Activated T-cell treated with anti-CD3 and anti-CD28 coated beads, Interleukin-2, amount 50 U/mL, for 4 hours (primary cell): ENCODE measurements around the gene VPS39. TPM values are rescaled to one million over a fixed set of nuclear protein-coding genes. Genes with fewer than 3 reads are reported as not detected.

Experiments
- ATAC-seq, 2 donors: fragments of 200-7000 bp; cut with Tn5 transposase; one replicate each; pipeline ENCODE4 v1.10.0; 2021
- DNase-seq: peaks from one replicate; pipeline ENCODE4 v3.0.0-alpha.2; 2020
- H3K27me3 Mint-ChIP-seq: one replicate; pipeline ENCODE4 v1.8.0; 2021; ENCODE audit warnings: low read depth, mixed read lengths
- H3K36me3 Mint-ChIP-seq: one replicate; pipeline ENCODE4 v1.8.0; 2022; ENCODE audit warnings: mixed read lengths; ENCODE audit not compliant: insufficient read depth
- H3K4me1 Mint-ChIP-seq: one replicate; pipeline ENCODE4 v1.8.0; 2021; ENCODE audit warnings: low read depth, mixed read lengths
- H3K4me3 Mint-ChIP-seq: one replicate; pipeline ENCODE4 v1.8.0; 2021; ENCODE audit warnings: mild to moderate bottlenecking, moderate library complexity, mixed read lengths
- H3K9me3 Mint-ChIP-seq: one replicate; pipeline ENCODE4 v1.8.0; 2021; ENCODE audit warnings: mixed read lengths
- total RNA-seq, 3 donors: library from RNA; stranded (reverse); gene quantifications; one replicate each; pipeline ENCODE4 v1.2.1, GENCODE V29; 2021

The VPS39 gene
- total RNA-seq, 3 donors from 2014 or later, result 37.2 to 45.6 (median 41.6) TPM

DNA sequence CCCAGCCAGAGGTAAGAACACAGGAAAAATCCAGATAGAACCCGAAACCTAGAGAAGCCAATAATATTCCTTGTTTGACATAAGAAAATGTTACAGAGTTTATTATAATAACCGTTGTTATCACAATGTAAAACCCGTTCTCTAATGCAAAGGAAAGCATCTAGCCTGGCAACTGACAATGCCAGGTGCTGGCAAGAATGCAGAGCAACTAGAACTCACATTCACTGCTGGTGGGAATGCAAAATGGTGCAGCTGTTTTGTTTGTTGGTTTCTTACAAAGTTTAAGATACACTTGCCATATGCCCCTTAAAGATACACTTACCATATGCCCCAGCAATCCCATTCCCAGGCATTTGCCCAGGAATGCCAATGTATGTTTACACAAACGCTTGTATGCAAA, 23.4 kb downstream of the VPS39 start:
- DNase-seq (no peak), ATAC-seq (no peak)
- Mint-ChIP-seq H3K4me3 (no peak overlapping the region), H3K4me1 (peaks cover 1% of the 10 kb centered on the region), H3K9me3 (no peaks in the 10 kb centered on the region), H3K27me3 (no peaks in the 10 kb centered on the region), H3K36me3 (peaks cover 57% of the 10 kb centered on the region)

DNA sequence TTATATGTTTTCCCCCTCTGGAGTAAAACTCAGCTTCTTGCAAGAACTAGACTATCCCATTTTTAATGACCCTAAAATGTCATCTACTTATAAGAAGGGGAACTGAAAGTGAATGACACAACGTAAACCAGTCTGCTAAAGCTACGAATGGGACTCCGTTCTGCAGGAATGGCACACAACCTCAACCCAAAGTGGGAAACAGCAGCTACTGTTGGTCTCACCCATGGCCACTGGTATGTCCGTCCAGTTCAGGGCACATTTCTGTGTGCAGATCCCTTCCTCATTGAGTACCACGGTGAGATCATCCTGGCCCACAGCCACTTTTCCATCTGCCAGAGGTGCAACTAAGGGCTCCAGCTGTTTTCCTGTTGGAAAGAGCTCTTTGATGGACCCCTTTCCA, 23.8 kb downstream of the VPS39 start:
- no peak for DNase-seq
- no peaks in the 10 kb centered on the region for H3K9me3 Mint-ChIP-seq
- H3K4me1 Mint-ChIP-seq, result peaks cover 1% of the 10 kb centered on the region
- no peak overlapping the region for H3K4me3 Mint-ChIP-seq
- no peaks in the 10 kb centered on the region for H3K27me3 Mint-ChIP-seq
- peaks cover 56% of the 10 kb centered on the region for H3K36me3 Mint-ChIP-seq
- no peak for ATAC-seq

DNA sequence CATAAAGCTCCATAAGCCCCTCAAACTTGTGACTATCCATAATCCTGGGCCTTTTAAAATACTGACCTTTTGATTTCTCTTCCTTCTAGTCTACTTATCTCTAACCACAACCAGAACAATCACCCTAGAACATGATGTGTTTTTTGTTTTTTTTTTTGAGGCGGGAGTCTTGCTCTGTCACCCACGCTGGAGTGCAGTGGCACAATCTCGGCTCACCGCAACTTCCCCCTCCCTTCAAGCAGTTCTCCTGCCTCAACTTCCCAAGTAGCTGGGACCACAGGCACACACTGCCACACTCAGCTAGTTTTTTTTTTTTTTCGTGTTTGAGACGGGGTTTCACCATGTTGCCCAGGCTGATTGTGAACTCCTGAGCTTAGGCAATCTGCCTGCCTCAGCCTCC, 25.1 kb downstream of the VPS39 start:
- H3K27me3 Mint-ChIP-seq, result no peaks in the 10 kb centered on the region
- no peak for ATAC-seq
- H3K4me1 Mint-ChIP-seq, result no peaks in the 10 kb centered on the region
- peaks cover 54% of the 10 kb centered on the region for H3K36me3 Mint-ChIP-seq
- no peak overlapping the region for H3K4me3 Mint-ChIP-seq
- H3K9me3 Mint-ChIP-seq, result no peaks in the 10 kb centered on the region
- no peak for DNase-seq

DNA sequence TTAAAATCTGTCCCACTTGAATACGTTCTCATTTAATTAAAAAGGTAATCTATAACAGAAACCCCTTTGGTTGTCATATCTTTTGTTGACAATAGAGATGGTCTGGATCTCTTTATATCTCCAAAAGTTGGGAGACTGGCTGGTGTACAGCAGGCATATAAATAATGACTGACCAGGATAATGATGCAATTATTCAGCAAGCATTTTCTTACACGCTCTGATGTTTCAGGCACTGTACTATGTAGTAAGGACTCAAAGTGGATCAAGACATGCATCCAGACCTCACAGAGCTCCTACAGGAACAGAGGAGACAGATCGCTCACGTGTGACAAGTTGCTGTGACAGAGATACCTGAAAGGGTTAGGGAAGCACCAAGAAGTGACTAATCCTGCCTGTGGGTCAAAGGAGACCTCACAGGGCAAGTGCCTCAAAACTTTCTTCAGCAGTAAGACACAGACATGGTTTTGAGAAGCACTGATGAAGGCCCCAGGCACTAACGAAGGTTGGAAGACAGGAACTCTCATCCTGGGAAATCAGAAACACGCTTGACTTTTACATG, 25.7 kb downstream of the VPS39 start:
- DNase-seq, result no peak
- H3K27me3 Mint-ChIP-seq, result no peaks in the 10 kb centered on the region
- H3K4me3 Mint-ChIP-seq, result no peak overlapping the region
- H3K9me3 Mint-ChIP-seq, result no peaks in the 10 kb centered on the region
- no peaks in the 10 kb centered on the region for H3K4me1 Mint-ChIP-seq
- ATAC-seq, result no peak
- peaks cover 52% of the 10 kb centered on the region for H3K36me3 Mint-ChIP-seq

DNA sequence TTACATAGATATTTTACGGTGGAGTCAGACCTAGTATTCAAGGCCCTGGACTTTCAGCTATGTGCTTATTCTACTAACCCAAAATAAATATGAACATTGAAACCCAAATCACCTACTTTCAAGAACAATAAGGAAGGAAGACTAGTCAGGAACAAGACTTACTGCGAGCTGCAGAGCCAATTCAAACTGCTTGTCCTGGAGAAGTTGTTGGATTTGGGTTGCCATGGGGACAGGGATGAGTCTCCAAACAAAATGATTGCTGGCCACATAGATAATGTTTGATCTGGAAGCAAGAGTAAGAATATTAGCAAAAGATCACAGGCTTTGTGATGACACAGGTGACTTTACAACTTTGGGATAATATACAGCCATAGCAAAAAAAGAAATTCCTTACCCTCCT, 30.0 kb downstream of the VPS39 start:
- Mint-ChIP-seq H3K27me3 (no peaks in the 10 kb centered on the region), H3K9me3 (no peaks in the 10 kb centered on the region), H3K4me3 (no peak overlapping the region), H3K36me3 (peaks cover 42% of the 10 kb centered on the region), H3K4me1 (no peaks in the 10 kb centered on the region)
- no peak for ATAC-seq
- DNase-seq, result no peak

DNA sequence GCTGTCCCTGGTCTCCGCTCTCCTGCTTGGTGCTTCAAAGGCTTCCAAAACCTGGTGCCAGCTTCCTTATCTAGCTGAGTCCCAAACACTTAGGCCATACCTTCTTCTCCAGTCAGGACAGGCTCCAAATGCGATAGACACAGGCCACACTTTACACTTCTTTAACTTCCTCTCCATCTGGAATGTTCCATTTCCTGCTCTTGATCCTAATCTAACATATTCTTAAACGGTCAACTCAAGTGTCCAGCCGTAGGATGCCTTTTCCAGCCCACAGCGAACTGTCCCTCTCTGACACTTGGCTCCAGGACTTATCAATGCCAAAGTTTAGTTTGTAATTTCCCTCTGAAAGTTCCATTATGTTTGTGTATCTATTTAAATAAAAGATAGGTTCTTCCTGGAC, 32.4 kb downstream of the VPS39 start:
- no peaks in the 10 kb centered on the region for H3K27me3 Mint-ChIP-seq
- H3K4me1 Mint-ChIP-seq, result peaks cover 13% of the 10 kb centered on the region
- no peak overlapping the region for H3K4me3 Mint-ChIP-seq
- H3K9me3 Mint-ChIP-seq, result no peaks in the 10 kb centered on the region
- peaks cover 51% of the 10 kb centered on the region for H3K36me3 Mint-ChIP-seq
- DNase-seq, result no peak
- ATAC-seq, result no peak

DNA sequence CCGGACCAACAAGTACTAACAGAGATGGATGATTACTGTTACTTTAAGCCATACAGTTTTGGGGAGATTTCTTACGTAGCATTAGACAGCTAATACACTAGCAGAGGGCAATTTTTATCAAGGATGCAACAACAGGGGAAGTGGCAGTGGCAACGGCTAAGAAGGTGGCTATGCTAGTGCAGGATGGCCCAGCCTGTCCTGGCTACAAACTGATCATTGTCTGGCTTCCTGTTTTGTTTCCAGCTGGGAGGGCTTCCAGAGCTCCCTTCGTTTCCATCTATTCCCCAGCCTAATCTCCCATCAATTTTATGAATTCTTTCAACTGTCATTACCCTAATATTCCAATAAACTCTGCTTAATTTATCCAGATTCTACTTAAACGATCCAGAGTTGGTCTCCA, 35.6 kb downstream of the VPS39 start:
- H3K36me3 Mint-ChIP-seq, result peaks cover 53% of the 10 kb centered on the region
- no peak overlapping the region for H3K4me3 Mint-ChIP-seq
- H3K27me3 Mint-ChIP-seq, result no peaks in the 10 kb centered on the region
- ATAC-seq (no peak), DNase-seq (no peak)
- no peaks in the 10 kb centered on the region for H3K9me3 Mint-ChIP-seq
- peaks cover 13% of the 10 kb centered on the region for H3K4me1 Mint-ChIP-seq

DNA sequence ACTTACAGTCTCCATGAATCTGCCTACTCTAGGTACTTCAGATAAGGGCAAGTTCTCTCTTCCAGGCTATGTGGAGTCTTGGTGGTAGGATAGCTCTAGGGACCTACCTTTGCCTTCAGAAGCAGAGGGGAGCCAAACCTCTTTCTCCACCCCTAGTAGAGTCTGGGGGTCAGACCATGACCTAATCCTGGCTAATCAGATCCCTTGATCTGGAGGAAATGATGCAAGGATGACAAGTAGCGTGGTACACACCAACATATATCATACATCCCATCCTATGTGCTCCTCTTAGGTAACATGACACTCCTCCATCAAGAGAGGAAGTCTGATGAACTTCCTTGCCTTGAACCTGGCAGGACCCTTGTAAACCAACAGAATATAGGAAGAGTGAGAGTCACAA, 36.3 kb downstream of the VPS39 start:
- Mint-ChIP-seq H3K36me3 (peaks cover 57% of the 10 kb centered on the region), H3K27me3 (no peaks in the 10 kb centered on the region), H3K4me3 (no peak overlapping the region), H3K9me3 (no peaks in the 10 kb centered on the region), H3K4me1 (peaks cover 13% of the 10 kb centered on the region)
- DNase-seq, result no peak
- no peak for ATAC-seq

DNA sequence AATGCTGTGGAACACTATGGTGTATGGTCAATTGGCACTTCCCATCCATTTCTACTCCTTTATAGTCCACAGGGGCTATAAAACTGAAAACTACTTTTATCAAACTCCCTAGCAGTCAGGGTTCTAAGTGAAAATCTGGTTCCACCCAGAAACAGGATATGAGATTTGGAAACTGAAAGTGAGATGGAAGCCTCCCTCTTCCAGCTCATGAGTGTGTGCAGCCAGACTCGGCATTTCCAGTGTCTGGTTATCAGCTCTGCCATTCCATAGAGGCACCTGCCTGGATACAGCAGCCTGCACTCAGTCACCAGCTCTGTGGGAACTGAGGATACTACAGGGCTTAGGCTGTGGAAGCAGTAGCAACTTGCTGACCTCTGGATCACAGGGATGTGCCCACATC, 37.0 kb downstream of the VPS39 start:
- Mint-ChIP-seq H3K27me3 (no peaks in the 10 kb centered on the region), H3K4me1 (peaks cover 13% of the 10 kb centered on the region), H3K4me3 (no peak overlapping the region), H3K9me3 (no peaks in the 10 kb centered on the region), H3K36me3 (peaks cover 63% of the 10 kb centered on the region)
- DNase-seq (no peak), ATAC-seq (no peak)

DNA sequence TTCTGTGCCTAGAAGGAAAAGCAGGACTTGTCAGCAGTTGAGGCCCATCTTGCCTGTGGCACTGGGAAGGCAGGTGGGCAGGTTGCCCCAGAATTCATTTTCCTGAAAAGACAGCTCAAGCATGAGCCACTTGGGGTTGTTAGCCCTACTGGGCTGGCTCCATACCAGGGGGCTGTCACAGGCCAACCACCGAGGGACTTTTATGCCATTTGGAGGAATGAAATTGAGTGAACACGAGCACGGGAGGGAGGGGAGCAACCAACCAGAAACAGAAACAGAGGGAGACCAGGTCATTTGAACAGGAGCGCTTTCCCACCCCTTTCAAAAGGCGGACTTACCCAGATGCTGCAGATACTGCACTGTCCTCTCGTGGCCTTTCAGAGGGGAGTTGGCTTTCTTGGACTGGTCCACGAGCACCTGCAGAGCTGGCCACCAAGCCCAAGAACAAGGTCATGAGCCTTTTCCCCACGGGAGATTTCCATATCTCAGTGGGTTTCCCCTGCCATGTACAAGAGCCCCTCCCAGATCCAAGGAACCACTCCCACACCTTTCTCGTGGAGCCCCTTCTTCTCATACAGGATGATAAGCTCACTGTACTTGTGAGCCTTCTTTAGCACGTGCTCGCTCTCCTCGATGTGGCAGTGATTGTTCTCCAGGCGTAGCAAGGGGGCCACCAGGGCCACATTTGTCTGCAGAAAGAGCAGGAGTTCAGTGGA, 41.7 kb downstream of the VPS39 start:
- H3K4me1 Mint-ChIP-seq, result peaks cover 4% of the 10 kb centered on the region
- no peak overlapping the region for H3K4me3 Mint-ChIP-seq
- no peaks in the 10 kb centered on the region for H3K27me3 Mint-ChIP-seq
- no peak for ATAC-seq
- no peaks in the 10 kb centered on the region for H3K9me3 Mint-ChIP-seq
- H3K36me3 Mint-ChIP-seq, result peaks cover 58% of the 10 kb centered on the region
- no peak for DNase-seq

DNA sequence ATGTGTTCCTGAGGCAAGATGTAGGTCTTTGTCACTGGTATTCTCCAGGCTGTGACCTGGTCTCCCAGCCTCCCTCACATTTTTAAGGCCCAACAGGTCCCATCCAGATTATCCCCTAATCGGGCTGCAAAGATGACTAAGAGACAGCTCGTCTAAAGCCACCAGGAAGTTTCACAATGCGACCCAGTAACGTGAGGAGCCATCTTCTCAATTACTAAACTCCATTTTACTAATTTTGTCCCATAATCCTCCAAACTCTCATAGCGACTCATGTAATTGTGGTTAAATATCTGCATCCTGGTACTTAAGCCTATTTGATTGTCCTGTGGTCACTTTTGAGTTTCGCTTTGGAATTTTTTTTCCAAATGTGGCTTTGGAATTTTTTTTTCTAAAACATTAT, 43.0 kb downstream of the VPS39 start:
- H3K4me3 Mint-ChIP-seq, result no peak overlapping the region
- H3K4me1 Mint-ChIP-seq, result no peaks in the 10 kb centered on the region
- ATAC-seq (no peak), DNase-seq (no peak)
- H3K9me3 Mint-ChIP-seq, result no peaks in the 10 kb centered on the region
- peaks cover 53% of the 10 kb centered on the region for H3K36me3 Mint-ChIP-seq
- H3K27me3 Mint-ChIP-seq, result no peaks in the 10 kb centered on the region

DNA sequence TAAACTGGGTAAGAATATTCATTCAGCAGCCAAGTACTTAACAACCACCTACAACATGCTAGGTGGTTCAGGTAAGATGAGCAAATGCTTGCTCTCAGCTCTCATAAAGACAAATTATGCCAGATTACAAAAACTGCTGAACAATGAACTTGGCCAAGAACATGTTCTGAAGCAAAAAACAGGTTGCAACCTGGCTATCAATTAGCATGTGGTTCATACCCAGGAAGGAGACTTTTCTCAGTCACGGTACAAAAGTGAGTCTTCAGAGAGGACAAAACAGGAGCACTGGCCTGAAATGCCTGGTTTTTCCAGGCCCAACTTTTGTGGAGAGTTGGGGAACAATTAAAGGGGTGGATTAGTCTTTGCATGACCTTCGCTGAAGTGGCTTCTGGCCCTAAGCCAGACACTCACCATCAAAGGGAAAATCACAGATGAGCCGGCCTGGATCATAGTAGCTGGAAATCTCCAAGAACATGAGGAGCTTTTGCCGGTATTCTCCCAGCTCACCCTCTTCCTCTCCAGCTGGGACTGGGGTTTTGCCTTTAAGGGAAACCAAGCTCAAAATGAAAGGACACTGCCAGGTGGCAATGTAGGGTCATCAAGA, 44.1 kb downstream of the VPS39 start:
- ATAC-seq, result no peak
- peaks cover 48% of the 10 kb centered on the region for H3K36me3 Mint-ChIP-seq
- H3K9me3 Mint-ChIP-seq, result no peaks in the 10 kb centered on the region
- H3K27me3 Mint-ChIP-seq, result no peaks in the 10 kb centered on the region
- H3K4me3 Mint-ChIP-seq, result no peak overlapping the region
- no peaks in the 10 kb centered on the region for H3K4me1 Mint-ChIP-seq
- no peak for DNase-seq

DNA sequence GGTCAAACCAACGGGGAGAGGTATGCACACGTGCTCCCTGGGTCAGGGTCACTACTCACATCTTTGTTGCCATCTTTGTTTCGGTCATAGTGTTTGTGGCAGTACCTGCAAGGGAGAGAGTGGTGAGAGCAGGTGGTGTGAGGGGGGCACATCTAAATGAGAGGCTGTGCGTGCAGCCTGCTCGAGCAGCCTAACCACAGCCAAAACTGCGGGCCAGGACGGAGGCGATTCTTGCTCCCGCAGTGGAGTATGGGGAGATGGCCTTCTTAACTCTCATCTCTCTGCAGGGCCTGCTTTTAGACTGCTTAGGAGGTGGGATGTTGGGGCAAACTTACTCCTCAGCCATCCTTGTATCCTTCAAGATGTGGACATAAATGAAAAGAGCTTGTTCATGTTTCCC, 44.8 kb downstream of the VPS39 start:
- H3K36me3 Mint-ChIP-seq, result peaks cover 53% of the 10 kb centered on the region
- ATAC-seq, result no peak
- no peaks in the 10 kb centered on the region for H3K4me1 Mint-ChIP-seq
- H3K4me3 Mint-ChIP-seq, result no peak overlapping the region
- H3K27me3 Mint-ChIP-seq, result no peaks in the 10 kb centered on the region
- no peak for DNase-seq
- no peaks in the 10 kb centered on the region for H3K9me3 Mint-ChIP-seq

DNA sequence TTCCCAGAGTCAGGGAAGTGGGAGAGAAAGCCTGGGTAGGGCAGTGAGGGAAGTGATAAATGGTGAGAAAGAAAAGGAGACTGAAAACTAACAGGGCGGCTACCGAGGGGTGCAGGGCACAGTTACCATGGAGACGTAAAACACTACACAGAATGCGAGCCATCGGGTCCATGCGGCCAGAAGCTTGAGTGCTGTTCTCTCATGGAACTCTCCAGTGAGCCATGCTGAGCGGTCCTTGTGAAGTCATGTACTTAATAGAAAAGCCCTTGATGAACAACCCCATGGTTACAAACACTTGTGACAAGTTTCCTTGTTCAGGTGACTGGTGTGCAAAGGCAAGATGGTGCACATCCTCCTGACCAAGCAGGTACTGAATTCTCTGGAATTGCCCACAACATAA, 48.0 kb downstream of the VPS39 start:
- DNase-seq, result no peak
- Mint-ChIP-seq H3K4me1 (no peaks in the 10 kb centered on the region), H3K36me3 (peaks cover 26% of the 10 kb centered on the region), H3K27me3 (no peaks in the 10 kb centered on the region), H3K4me3 (no peak overlapping the region), H3K9me3 (no peaks in the 10 kb centered on the region)
- ATAC-seq, result no peak

DNA sequence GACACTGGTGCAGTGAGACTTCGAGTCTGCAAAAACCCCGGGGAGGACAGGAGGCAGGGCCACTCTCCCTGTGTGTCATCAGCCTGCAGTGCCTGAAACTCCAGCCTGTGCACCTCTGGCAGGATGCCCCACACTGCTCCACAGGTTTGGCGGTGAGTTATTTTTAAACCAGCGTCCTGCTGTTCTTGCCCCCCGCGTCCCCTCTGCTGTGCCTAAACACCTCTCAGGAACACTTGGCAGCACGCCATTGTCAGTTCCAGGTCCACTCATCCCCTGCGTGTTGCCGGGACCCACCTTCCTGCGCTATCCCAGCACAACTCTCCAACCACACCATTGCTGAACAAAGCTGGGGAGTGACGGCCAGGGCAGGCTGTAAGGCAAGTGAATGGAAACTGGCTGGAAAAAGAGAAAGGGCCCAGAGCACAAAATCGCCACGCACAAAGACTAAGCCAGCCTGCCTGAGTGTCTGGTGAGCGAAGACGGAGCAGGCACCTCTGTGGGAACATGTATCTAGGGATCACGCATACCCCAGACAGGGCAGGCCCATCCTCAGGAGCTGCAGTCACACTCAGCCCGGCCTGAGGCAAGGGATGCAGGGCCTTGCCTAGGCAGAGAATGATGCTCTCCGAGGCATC, 48.6 kb downstream of the VPS39 start:
- Mint-ChIP-seq H3K4me3 (no peak overlapping the region), H3K27me3 (no peaks in the 10 kb centered on the region), H3K4me1 (no peaks in the 10 kb centered on the region), H3K9me3 (no peaks in the 10 kb centered on the region), H3K36me3 (peaks cover 26% of the 10 kb centered on the region)
- ATAC-seq (no peak), DNase-seq (no peak)
